ENCODE results near the gene CYP27B1.
"Not testable (repeated sequence)": the region's sequence is repeated elsewhere in the genome, so short reads cannot be mapped to it uniquely, and the experiment has no call there.

Gene CYP27B1

GRCh38 chr12:57783466-57783801, 16.6 kb upstream of the CYP27B1 start:
- DNase-seq, result no peak

DNA sequence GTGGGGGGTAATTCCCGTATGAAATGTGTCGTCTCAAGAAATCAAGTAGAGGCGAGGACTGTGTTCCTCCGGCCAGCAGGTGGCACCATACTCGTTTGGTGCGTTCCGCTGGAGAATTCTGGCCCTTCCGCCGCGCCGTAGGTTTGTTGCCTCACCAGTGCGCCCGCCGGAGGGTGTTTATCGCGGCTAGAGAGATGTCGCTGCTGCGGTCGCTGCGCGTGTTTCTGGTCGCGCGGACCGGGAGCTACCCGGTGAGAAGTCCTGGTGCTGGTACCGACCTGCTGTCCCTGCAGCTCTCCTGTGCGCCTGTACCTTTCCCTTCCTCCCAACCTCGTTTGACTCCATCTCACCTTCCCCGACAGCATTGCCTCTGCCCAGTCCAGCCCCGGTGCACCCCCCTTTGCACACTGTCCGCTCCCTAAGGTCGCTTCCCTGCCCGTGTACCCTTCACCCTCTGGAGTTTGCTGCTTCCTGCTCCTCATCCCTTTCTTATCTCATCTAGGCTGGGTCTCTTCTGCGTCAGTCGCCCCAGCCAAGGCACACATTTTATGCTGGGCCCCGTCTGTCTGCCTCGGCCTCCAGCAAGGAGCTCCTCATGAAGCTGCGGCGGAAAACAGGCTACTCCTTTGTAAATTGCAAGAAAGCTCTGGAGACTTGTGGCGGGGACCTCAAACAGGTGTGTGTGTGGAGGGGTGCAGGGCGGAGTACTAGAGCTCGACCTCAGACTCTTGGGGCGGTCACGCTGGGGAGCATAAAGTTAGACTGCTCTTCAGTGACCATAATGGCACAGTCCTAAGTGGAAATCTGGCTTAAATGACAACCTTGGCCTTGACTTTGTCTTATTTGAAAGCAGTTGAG, 16.0 kb upstream of the CYP27B1 start, which contains the start of gene TSFM:
TSS of gene TSFM (plus strand) at position 180 of the 858 bp plus-strand sequence. CDS start at position 195, 15 bp downstream.
- peak; percentile 93 for DNase-seq

DNA sequence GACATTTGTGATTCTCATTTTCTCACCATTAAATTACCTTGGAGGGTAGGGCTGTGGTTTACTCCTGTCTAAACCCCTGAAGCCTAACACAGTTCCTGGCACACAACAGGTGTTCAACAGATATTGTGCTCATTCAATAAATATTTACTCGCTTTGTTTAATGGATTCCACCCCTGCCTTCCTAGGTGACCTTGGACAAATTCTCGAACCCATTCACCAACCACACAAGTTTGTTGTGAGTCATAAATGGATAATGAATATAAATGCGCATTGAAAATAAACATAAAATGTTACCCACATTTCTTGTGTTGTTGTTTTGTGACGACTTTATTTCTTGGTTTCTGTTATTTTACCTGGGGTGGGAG, 15.3 kb upstream of the CYP27B1 start:
- DNase-seq, result no peak

DNA sequence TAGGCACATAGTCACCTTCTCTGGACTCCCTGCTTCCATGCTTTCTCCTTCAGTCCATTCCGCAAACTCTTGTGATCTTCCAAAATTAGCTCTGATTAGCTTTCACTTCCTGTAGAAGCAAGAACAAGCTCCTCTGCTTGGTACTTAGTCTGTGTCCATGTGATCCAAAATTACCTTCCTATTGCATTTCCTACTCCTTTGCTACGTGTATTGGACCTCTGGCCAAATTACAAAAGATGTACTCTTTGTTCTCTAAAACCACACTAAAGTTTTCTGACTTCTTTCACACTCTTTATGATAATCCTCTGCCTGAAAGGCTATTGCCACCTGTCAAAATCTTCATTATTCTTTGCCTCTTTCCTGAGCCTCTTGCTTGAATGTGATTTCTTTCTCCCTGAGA, 14.9 kb upstream of the CYP27B1 start:
- no peak for DNase-seq

DNA sequence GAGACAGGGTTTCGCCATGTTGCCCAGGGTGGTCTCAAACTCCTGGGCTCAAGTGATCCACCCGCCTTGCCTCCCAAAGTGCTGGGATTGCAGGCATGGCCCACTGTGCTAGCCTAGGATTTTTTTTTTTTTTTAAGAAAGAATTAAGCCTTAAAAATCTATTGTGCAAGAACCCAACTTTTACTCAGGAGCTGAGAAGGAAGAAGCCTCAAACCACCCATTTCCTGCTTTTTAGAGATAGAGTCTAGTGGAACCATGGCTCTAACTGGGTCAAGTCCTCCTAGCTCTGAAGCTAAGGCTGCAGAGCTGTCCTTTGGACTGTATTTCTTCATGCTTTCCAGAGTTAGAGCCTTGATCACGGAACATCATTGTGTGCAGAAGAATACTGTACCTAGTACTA, 14.4 kb upstream of the CYP27B1 start:
- no peak for DNase-seq

- DNase-seq, result no peak
Measured at GRCh38 chr12:57780284-57780897, 13.5 kb upstream of the CYP27B1 start.

- no peak for DNase-seq
Measured at GRCh38 chr12:57779736-57780135, 12.9 kb upstream of the CYP27B1 start.

GRCh38 chr12:57777911-57778310, 11.0 kb upstream of the CYP27B1 start:
- no peak for DNase-seq

DNA sequence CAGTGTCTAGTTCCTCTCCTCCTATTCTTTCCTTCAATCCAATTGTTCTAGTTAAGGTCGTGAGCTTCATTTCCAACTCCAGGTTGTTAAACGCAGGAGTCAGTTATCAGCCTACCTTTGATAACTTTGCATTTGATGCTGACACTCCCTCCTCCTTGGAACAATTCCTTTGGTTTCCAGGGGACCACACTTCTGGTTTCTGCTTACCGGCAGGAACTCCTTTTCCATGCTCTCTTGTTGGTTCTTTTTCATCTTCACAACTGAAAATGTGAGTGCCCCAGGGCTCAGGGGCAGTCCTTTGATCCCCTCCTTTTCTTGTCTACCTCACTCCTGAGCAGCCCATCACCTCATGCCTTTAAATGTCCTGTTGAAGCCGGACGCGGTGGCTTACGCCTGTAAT, 10.5 kb upstream of the CYP27B1 start:
- DNase-seq, result no peak

DNA sequence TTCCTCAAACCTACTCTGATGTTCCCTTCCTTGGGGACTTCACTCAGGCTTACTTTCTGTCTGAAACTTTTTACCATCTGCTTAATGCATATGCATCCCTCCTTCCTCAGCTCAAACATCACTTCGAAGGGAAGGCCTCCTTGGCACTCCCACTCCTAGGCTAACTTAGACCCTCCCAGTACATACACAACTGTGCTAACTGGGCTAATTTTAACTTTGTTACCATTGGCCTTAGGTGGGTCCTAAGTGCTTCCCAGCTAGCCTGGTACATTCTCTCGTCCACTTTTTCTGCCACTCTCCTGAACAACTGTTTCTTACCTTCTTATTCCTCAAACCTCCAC, 9.3 kb upstream of the CYP27B1 start:
- no peak for DNase-seq

DNA sequence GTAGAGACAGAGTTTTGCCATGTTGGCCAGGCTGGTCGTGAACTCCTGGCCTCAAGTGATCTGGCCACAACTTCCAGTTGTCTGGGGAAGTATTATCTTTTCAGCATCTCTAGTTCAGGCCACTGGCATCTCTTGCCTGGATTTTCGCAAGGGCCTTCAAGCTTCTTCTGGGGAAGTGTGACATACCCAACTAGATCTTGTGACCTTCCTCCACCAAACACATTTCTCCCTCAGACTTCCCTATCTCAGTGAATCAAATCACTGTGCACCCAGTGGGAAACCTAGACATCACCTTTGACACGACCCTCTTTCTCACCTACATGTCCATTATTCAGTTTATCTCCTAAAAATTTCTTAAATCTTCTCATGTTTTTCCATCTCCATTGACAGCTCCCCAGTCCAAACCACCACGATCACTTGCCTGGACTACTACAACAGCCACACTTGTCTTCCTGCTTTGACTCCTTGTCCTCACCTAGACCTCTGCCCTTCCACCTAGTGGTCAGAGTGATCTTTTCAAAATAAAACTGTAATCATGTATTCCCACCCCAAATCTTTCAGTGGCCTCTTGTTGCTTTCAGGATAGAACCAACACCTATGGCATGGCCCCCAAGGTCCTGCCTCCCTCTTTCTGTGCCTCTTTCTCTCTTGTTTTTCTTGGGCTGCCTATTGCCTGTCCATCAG, 8.8 kb upstream of the CYP27B1 start:
- no peak for DNase-seq

DNA sequence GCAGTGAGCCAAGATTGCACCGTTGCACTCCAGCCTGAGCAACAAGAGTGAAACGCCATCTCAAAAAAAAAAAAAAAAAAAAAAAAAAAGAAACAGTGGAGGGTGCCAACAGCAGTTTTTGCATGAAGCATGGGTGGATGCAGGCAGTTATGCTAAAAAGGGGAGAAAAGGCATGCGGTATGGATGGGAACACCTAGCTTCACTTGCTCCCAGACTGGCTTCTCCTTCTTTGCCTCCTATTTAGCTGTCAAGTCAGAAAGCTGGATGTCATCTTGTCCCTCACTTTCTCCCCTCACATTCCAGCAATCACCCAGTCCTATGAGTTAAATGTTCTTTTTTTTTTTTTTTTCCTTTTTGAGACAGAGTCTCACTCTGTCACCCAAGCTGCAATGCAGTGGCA, 8.2 kb upstream of the CYP27B1 start:
- DNase-seq, result no peak

DNA sequence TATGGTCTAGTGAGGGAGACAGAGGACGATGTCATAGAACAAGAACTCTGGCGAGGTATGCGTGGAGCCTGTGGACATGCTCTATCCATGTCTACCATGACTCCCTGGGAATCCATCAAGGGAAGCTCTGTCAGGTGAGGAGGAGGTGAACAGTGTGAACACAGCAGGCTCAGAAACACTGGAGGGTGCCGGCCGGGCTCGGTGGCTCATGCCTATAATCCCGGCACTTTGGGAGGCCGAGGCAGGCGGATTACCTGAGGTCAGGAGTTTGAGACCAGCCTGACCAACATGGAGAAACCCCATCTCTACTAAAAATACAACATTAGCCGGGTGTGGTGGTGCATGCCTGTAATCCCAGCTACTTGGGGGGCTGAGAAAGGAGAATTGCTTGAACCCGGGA, 7.8 kb upstream of the CYP27B1 start:
- DNase-seq, result not testable (repeated sequence)

GRCh38 chr12:57772429-57773322, 5.8 kb upstream of the CYP27B1 start, which contains the start of gene EEF1AKMT3:
Gene EEF1AKMT3 (plus strand): TSS chr12:57772614. CDS start chr12:57772725, 111 bp downstream.
- no peak for DNase-seq

DNA sequence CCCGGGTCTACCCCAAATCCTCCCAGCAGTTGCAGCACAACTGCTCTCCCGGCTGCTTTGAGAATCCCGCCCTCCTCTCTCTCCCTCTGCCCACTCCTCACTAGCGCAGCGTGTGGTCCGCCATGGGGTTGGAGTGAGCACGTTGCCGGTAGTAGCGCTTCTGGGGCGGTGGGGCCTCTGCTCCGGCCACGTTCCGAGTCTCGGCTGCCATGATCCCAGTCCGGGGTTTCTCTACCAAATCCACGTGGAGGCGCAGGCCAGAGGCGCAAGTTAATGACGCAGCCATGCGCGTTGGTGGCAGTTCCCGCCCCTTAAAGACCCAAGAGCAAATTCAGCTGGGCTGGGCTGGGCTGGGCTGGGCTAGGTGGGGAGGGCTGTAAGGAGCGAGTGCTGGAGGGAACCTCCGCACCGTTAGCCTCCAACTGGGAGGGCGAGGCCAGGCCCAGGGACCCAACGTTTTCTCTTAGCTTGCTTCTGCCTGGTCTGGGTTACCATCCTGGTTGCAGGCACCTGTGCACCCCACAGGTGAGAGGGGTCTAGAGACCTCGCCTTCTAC, 5.1 kb upstream of the CYP27B1 start, which contains the start of gene METTL1:
TSS of gene METTL1 (minus strand) at position 233 of the 556 bp plus-strand sequence. CDS start at position 211, 22 bp downstream.
- peak; percentile 90 for DNase-seq

- peak; percentile 84 for DNase-seq
Measured at GRCh38 chr12:57771236-57771872, 4.5 kb upstream of the CYP27B1 start.

DNA sequence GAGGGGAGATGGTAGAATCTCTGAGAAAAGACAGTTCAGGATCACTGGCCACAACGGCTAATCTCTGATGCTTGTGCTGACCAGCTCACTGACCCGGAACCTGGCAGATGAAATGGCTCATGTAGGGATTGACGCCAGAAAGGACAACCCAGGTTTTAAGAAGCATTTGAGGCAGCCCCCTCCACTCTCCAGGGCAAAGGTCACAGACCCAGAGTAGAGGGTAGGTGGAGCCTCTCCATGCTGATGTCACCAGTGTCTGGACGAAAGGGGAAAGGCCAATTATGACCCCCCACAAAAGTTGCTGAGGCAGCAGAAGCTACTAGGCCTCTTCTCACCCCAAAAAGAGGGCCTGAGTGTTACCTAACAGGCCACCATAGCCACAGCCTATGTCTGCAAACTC, 3.9 kb upstream of the CYP27B1 start:
- no peak for DNase-seq

GRCh38 chr12:57769594-57769993, 2.7 kb upstream of the CYP27B1 start:
- no peak for DNase-seq

DNA sequence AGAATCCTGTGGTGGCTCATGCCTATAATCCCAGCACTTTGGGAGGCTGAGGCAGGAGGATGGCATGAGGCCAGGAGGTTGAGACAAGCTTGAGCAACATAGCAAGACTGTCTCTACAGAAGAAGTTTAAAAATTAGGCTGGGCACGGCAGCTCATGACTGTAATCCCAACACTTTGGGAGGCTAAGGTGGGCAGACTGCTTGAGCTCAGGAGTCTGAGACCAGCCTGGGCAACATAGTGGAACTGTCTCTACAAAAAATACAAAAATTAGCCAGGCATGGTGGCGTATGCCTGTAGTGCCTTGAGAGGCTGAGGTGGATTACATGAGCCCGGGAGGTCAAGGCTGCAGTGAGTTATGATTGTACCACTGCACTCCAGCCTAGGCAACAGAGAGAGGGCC, 998 bp upstream of the CYP27B1 start:
- no peak for DNase-seq

DNA sequence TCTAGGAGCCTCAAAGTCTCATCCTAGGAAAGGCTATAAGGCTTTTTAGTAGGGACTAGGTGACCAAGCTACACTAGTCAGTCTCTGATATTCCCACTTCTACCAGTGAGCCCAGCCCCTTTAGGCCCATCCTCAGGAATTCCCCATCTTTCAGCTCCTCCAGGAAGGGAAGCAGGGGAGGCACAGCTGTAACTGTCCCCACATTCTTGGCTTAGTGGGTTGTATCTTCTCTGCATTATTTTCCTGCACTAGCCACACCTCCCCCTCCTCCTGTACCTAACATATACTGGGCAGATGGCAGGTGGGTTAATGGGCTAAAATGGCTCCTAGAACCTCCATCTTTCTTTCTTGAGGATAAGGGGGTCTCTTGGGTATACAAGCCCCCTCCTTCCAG, 424 bp upstream of the CYP27B1 start:
- no peak for DNase-seq

DNA sequence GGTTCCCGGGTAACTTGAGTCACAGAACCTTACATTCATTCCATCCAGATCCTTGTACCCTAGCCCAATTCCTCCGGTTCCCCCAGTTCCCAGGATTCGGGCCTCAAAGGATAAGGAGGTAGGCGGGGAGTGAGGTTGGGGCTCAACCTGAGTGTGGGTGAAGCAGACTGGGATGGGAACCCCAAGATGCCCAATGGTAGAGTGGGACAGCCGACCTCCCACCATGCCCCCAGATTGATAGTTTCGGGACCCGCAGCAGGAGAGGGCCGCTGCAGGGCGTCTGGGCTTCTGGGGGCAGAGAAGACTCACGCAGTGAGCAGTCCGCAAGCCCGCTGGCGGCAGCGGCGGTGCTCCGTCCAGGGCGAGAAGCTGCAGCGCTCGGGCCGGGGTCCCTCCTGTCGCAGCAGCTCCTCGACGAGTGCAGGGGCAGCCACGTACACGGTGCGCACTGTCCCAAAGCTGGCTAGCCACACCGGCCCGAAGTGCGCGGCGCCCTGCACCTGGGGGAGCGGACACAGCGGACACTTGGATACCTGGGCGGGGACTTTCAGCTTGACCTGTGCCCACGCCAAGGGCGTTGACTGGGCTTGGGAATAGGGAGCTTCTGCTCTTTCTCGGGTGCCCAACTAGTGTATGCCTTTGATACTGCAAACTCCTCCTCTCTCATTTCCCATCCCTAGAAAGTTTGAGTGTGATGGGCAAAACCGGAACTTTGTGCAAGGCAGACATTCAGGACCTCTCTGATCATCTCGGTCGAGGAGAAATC, 997 bp downstream of the CYP27B1 start:
- DNase-seq, result no peak

All from CD4-positive, alpha-beta T cell treated with Interleukin-15 for 1 hour (primary cell).